Astrocyte (in vitro differentiated cells and primary cell): ENCODE data around the gene RAX2. TPM values are rescaled to one million over a fixed set of nuclear protein-coding genes. Genes with fewer than 3 reads are reported as not detected.

Source experiments
- DNase-seq: peaks from one replicate; pipeline ENCODE4 v3.0.0-alpha.2; 2010; ENCODE audit warnings: low read depth
- FAIRE-seq: peaks from 2 replicates; lab custom pipeline; 2011; peaks lifted over from hg19 to GRCh38; lab: Jason Lieb, UNC
- H2AFZ ChIP-seq: 2 replicates; pipeline ENCODE4 v1.6.0; 2012; ENCODE audit warnings: low read depth, low read length, inconsistent platforms
- H3K27ac ChIP-seq: 2 replicates; pipeline ENCODE4 v1.5.1; 2011; ENCODE audit warnings: low read depth, low read length, inconsistent platforms
- H3K27me3 ChIP-seq: 2 replicates; pipeline ENCODE4 v1.6.0; 2011; ENCODE audit warnings: low read length, inconsistent platforms; ENCODE audit not compliant: insufficient read depth
- H3K36me3 ChIP-seq: 2 replicates; pipeline ENCODE4 v1.5.1; 2011; ENCODE audit warnings: low read length, inconsistent platforms; ENCODE audit not compliant: insufficient read depth
- H3K4me1 ChIP-seq: 2 replicates; pipeline ENCODE4 v1.5.1; 2011; ENCODE audit warnings: low read length, inconsistent platforms; ENCODE audit not compliant: insufficient read depth
- H3K4me2 ChIP-seq: 2 replicates; pipeline ENCODE4 v1.6.0; 2012; ENCODE audit warnings: low read length, inconsistent platforms
- H3K4me3 ChIP-seq: 2 replicates; pipeline ENCODE4 v1.5.1; 2011; ENCODE audit warnings: low read depth, mild to moderate bottlenecking, low read length, inconsistent platforms; ENCODE audit not compliant: insufficient read depth
- H3K79me2 ChIP-seq: 2 replicates; pipeline ENCODE4 v1.6.0; 2012; ENCODE audit warnings: mild to moderate bottlenecking, low read length, inconsistent platforms; ENCODE audit not compliant: insufficient read depth
- H3K9ac ChIP-seq: 2 replicates; pipeline ENCODE4 v1.6.0; 2012; ENCODE audit warnings: mild to moderate bottlenecking, low read length, inconsistent platforms
- H3K9me3 ChIP-seq: 2 replicates; pipeline ENCODE4 v1.5.1; 2012; ENCODE audit warnings: low read depth, mild to moderate bottlenecking, low read length, inconsistent platforms; ENCODE audit not compliant: insufficient read depth
- H4K20me1 ChIP-seq: 2 replicates; pipeline ENCODE4 v1.6.0; 2012; ENCODE audit warnings: low read length, inconsistent platforms; ENCODE audit not compliant: insufficient read depth
- H3K27ac Mint-ChIP-seq: one replicate; pipeline ENCODE4 v1.8.0; 2021; ENCODE audit warnings: mild to moderate bottlenecking, mixed read lengths; ENCODE audit not compliant: unreplicated experiment
- H3K27me3 Mint-ChIP-seq: one replicate; pipeline ENCODE4 v1.8.0; 2021; ENCODE audit warnings: low read depth, mixed read lengths; ENCODE audit not compliant: unreplicated experiment
- H3K36me3 Mint-ChIP-seq: one replicate; pipeline ENCODE4 v1.8.0; 2021; ENCODE audit warnings: low read depth, mixed read lengths; ENCODE audit not compliant: unreplicated experiment
- H3K4me1 Mint-ChIP-seq: one replicate; pipeline ENCODE4 v1.8.0; 2021; ENCODE audit warnings: low read depth, mixed read lengths; ENCODE audit not compliant: unreplicated experiment
- H3K4me3 Mint-ChIP-seq: one replicate; pipeline ENCODE4 v1.8.0; 2021; ENCODE audit warnings: mild to moderate bottlenecking, moderate library complexity, mixed read lengths; ENCODE audit not compliant: unreplicated experiment
- H3K9me3 Mint-ChIP-seq: one replicate; pipeline ENCODE4 v1.8.0; 2021; ENCODE audit warnings: mild to moderate bottlenecking, mixed read lengths; ENCODE audit not compliant: unreplicated experiment
- CTCF ChIP-seq: IDR thresholded peaks from 2 replicates; pipeline ENCODE4 v1.5.1; 2011; ENCODE audit warnings: low read depth, mild to moderate bottlenecking, inconsistent platforms, low read length, moderate library complexity; ENCODE audit not compliant: insufficient read depth
- EZH2 ChIP-seq: IDR thresholded peaks from 2 replicates; pipeline ENCODE4 v1.6.1; 2012; ENCODE audit warnings: mild to moderate bottlenecking, low read length, inconsistent platforms; ENCODE audit not compliant: insufficient read depth
- total RNA-seq: library from RNA; stranded (reverse); gene quantifications from 2 replicates; pipeline ENCODE4 v1.2.1, GENCODE V29; 2021

The RAX2 gene
- total RNA-seq, 1 donor from 2014 or later: not detected

- H3K27me3 ChIP-seq: no peaks in the 10 kb centered on the region
- DNase-seq: no peak
- H3K9ac ChIP-seq: no peak overlapping the region
- Mint-ChIP-seq H3K4me3 (no peak overlapping the region), H3K9me3 (no peaks in the 10 kb centered on the region), H3K27me3 (peaks cover 16% of the 10 kb centered on the region), H3K4me1 (no peaks in the 10 kb centered on the region), H3K27ac (no peak overlapping the region), H3K36me3 (peaks cover 3% of the 10 kb centered on the region)
- no peak overlapping the region for H3K4me2 ChIP-seq
- no peak for FAIRE-seq
- H3K36me3 ChIP-seq: no peaks in the 10 kb centered on the region
- no peak overlapping the region for H2AFZ ChIP-seq
- H3K9me3 ChIP-seq: no peaks in the 10 kb centered on the region
- TF ChIP-seq CTCF: no peak
- no peak for TF ChIP-seq EZH2
- H3K79me2 ChIP-seq: no peaks in the 10 kb centered on the region
- no peaks in the 10 kb centered on the region for H4K20me1 ChIP-seq
- H3K4me1 ChIP-seq: no peaks in the 10 kb centered on the region
- no peak overlapping the region for H3K4me3 ChIP-seq
- no peak overlapping the region for H3K27ac ChIP-seq
These were observed 775 bp downstream of the RAX2 start for GRCh38 chr19:3771000-3771905.

GRCh38 chr19:3770136-3770999 lies 1.7 kb downstream of the RAX2 start:
- FAIRE-seq: no peak
- TF ChIP-seq CTCF (no peak), EZH2 (no peak)
- Histone ChIP-seq H3K4me3 (no peak overlapping the region), H3K4me1 (no peaks in the 10 kb centered on the region), H3K79me2 (no peaks in the 10 kb centered on the region), H4K20me1 (no peaks in the 10 kb centered on the region), H2AFZ (no peak overlapping the region), H3K27ac (no peak overlapping the region), H3K4me2 (no peak overlapping the region), H3K9me3 (no peaks in the 10 kb centered on the region), H3K9ac (no peak overlapping the region), H3K27me3 (no peaks in the 10 kb centered on the region), H3K36me3 (no peaks in the 10 kb centered on the region)
- peaks cover 3% of the 10 kb centered on the region for H3K36me3 Mint-ChIP-seq
- H3K9me3 Mint-ChIP-seq: no peaks in the 10 kb centered on the region
- no peak for DNase-seq
- no peak overlapping the region for H3K27ac Mint-ChIP-seq
- H3K27me3 Mint-ChIP-seq: peaks cover 16% of the 10 kb centered on the region
- no peak overlapping the region for H3K4me3 Mint-ChIP-seq
- H3K4me1 Mint-ChIP-seq: no peaks in the 10 kb centered on the region
